ENCODE data around the gene SACM1L.

The SACM1L gene, protein sequence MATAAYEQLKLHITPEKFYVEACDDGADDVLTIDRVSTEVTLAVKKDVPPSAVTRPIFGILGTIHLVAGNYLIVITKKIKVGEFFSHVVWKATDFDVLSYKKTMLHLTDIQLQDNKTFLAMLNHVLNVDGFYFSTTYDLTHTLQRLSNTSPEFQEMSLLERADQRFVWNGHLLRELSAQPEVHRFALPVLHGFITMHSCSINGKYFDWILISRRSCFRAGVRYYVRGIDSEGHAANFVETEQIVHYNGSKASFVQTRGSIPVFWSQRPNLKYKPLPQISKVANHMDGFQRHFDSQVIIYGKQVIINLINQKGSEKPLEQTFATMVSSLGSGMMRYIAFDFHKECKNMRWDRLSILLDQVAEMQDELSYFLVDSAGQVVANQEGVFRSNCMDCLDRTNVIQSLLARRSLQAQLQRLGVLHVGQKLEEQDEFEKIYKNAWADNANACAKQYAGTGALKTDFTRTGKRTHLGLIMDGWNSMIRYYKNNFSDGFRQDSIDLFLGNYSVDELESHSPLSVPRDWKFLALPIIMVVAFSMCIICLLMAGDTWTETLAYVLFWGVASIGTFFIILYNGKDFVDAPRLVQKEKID

DNA sequence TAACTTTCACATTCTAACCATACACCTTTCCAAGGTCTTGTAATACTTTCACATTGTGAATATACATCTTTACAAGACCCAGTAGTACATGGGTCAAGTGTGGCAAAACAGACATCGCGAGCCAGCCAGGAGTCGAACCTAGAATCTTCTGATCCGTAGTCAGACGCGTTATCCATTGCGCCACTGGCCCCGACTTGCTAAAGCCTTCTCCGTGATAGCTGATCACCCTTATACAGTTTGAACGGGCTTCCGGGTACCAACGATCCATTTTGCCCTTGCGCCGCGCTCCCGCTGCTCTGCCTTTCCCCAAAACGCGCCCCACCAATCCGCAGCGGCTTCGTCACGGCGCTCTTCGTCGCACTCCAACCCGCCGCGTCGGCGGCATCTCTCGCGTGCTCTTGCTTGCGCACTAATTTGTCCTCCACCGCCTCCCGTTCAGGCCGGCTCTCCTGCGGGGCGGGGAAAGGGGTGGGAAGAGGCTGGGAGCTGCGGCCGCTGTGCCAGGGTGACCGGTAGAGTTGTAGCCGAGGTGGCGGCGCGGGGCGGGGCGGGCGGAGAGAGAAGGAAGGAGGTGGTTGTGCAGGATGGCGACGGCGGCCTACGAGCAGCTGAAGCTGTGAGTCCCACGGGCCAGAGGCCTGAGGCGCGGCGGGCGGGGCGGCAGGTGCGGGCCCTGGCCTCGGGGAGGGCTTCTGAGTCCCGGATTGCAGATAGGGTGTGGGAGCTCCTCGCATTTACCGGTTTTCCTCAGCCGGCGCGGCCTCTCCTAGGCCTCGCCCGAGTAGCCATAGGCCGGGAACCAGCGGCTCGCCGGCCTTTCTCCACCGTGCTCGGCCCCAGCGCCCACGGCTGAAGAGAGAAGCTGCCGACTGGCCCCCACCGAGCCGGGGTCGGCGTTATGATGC is at the start of gene SACM1L:
TSS of gene SACM1L (plus strand) at position 515 of the 905 bp plus-strand sequence. CDS start at position 585, 70 bp downstream.
- peak; percentile 100 for DNase-seq

DNA sequence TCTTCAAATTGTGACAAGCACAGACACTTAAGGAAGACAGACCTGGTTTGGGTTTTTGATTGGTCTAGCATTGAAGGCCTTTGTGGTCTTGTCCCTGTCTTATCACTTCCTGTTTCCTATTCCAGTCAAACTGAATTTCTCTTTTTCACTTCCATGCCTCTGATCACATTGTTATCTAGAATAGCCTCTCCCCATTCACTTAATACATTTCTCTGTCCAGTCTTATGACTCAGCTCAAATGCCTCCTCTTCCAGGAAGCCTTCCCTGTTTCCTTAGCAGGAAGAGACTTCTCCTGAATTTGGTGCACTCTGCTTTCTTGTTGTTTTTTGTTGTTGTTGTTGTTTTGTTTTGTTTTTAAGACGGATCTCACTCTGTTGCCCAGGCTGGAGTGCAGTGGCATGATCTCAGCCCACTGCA is 49.1 kb upstream of the SACM1L start:
- no peak for DNase-seq

DNA sequence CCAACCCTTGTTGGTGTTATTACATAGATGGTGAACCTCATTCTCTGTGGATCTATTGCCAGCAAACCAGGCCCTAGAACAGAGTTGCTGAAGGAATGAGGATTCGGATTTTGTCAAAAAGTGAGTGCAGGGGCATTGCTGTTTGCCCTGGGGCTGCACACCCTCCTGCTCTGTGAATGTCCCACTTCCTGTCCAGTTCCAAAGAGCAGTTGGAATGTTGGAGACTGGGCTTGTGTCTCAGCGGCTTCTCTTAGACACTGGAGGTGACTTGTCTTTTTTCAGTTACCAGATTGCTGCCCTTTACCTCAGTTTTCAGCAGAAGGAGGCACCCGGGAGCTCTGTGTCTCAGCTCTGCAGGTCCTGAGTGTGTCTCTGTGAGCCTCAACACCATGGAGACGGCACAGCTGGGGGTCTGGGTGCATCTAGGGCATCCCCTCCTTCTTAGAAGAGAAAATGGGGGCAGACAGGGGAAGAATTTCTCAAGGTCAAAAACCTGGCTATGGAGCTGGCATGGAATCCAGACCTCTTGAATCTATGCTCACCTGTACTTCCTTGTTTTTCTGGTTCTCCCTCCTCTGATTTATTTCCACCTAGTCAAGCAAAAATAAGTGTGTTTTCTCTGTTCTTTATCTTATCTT is 48.4 kb upstream of the SACM1L start:
- no peak for DNase-seq

DNA sequence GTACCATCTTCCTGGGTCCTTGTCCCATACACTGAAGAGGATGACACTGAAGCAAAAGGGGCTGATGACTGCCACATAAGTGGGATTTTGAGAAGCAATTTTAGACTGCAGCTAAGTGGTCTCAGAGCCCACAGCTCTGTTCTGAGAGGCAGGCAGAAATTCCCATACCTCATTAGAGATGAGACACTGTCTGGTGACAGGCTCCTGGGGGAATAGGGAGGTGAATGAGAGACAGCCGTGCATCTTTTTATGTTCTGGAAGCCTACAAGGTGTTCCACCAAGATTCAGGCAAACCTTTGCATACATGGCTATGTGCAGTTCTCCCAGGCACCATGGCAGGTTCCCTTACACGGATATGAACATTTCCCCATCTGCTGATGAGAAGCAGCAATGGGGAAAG is 47.4 kb upstream of the SACM1L start:
- no peak for DNase-seq

DNA sequence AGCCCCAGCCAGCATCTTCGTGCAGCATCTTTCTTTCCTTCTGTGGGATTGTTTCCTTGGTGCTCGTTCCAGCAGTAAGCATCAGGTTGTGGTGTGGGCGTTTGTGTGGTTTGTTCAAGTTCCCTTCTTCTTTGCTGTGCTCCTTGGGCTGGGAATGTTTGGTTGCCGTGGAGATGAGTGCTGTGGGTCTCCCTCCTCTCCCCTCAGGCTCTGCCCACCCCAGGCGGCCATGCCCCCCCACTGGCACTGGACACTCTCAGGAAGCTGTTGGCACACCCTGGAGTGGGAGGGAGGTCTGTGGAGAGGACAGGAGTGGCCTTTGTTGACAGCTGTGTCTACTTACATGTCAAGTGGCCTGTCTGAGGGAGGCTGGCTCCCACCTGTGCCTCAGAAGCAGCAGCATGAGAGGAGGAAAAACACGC is 46.5 kb upstream of the SACM1L start:
- DNase-seq, result no peak

DNA sequence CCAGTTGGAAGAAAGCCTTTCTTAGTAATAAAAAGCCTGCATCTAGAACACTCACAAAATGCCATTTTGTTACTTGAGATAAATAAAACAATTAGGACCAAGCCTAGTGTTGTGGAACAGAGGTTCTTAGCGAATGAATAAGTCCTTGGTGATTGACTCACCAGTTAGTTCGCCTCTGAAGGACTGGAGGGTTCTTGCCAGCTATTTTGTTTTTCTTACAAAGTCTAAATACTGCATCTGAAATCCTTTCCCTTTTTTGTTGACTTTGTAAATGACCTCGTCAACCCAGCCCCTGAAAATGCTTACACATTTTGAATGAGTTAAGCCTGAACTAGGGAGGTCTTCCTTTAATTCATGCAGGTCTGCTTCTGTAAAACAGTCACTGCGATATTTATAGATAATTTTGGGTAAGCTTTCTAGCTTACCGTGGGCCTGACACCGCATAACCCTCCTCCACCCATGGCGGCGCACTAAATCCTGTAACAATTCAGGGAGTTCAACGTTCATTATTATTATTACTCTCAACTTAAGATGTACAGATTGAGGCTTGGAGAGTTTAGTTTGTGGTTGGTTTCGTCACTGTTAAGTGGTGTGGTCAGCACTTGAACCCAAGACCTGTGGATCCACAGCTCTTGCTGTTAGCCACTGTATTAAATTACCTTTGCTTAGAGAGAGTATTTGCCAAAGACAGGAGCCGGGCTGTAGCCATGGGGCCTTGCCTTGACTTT is 45.0 kb upstream of the SACM1L start:
- no peak for DNase-seq

DNA sequence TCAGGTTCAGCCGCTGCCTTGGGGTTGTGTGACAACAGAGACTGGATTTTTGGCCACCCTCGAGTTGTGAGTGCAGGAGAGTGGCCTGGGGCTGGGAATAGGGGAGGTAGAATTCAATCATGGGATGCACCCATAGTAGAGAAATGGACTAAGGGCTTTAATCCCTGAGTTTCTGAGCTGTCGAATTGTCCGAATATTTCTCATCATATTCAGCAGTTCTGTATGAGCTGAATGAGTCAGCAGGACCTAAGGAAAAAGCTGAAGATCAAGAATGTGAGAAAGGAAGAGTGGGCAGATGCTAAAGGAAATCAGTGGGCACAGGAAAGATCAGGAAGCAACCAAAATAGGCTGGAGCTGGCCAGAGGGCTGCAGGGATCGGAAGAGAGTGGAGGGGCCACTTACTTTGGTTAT is 44.4 kb upstream of the SACM1L start:
- no peak for DNase-seq

DNA sequence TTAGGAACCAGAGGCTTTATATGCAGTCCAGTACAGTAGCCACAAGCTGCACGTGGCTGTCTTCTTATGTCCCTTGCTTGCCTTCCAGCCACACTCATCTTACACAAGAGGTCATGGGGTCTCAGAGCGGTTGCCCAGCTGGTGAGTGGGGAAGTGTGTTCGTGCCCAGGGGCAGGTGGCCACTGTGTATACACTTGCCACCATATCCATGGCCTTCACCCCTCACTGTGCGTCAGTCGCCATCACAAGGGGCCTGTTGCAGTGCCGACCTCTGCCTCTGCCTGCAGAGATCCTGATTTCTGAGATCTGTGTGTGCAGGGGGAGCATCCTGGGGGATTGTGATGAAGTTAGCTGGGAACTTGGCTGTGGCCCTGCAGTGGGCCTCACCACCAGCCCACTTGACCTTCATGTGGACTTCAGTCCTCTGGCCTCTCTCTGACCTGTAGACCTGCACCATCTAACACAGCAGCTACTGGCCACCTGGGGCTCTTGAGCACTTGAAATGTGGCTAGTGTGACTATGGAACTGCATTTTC is 43.1 kb upstream of the SACM1L start:
- no peak for DNase-seq

DNA sequence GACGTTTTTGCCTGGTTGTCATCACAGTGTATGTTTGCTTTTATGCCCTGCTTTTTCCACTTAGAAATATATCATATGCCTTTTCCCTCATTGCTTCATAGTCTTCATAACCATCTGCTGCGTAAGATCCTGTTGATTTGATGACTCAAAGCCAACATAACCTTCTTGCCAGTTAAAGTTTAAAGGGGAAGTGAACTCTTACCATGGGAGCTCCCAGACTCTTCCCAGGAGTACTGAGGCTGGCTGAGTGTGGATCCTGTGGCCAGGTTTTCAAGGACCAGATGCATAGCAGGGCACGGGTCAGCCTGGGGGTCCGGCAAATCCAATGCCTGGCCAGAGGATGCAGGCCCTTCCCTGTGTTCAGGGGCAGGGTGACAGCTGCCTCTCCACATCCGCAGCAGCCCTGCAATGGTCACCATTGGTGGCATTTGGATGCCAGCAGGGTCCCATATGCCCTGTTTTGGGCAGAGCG is 42.0 kb upstream of the SACM1L start:
- DNase-seq, result no peak

DNA sequence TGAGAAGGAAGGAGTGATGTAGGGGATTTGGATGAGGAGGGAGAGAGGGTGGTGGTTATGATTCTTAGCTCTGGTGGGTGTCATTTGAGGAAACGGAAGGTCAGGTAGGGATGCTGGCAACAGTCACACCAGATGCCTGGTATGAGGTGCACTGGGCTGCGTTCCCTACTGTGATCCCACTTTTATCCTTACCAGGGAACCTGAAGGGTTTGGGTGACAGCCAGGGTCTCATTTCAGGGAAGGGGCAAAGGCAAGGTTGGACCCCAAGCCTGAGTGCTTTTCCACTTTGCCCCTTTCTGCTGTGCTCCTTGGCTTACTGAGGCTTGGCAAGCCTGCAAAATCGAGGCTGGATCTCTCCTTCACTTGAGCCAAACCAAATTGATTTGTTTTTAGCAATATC is 36.0 kb upstream of the SACM1L start:
- no peak for DNase-seq

DNA sequence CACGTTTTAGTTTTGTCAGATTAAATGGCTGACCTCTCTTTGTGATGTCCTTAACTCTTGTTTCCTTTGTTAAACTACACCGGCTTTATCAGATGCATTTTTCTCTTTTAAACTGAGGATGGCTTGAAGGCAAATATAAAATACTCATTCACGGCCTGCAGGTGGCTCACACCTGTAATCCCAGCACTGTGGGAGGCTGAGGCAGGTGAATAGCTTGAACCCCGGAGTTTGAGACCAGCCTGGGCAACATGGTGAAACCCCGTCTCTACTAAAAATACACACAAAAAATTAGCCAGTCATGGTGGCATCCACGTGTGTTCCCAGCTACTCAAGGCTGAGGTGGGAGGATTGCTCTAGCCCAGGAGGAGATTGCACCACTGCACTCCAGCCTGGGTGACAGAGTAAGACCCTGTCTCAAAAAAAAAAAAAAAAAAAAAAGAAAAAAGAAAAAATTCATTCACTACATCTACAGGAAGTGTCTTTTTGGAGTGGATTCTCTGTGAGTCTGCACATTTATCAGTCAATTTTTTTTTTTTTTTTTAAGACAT is 34.7 kb upstream of the SACM1L start:
- DNase-seq, result no peak

DNA sequence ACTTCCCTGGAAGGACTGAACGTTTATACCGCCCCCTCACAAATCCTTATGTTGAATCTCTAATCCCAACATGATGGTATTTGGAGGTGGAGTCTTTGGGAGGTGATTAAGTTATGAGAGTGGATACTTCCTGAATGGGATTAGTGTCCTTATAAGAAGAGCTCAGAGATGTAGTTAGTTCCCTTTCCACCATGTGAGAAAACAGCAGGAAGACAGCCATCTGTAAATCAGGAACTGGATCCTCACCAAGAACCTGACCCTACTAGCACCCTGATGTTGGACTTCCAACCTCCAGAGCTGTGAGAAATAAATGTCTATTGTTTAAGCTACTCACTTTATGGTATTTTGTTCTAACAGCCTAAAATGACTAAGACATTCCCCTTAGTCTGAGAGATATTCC is 33.3 kb upstream of the SACM1L start:
- no peak for DNase-seq

DNA sequence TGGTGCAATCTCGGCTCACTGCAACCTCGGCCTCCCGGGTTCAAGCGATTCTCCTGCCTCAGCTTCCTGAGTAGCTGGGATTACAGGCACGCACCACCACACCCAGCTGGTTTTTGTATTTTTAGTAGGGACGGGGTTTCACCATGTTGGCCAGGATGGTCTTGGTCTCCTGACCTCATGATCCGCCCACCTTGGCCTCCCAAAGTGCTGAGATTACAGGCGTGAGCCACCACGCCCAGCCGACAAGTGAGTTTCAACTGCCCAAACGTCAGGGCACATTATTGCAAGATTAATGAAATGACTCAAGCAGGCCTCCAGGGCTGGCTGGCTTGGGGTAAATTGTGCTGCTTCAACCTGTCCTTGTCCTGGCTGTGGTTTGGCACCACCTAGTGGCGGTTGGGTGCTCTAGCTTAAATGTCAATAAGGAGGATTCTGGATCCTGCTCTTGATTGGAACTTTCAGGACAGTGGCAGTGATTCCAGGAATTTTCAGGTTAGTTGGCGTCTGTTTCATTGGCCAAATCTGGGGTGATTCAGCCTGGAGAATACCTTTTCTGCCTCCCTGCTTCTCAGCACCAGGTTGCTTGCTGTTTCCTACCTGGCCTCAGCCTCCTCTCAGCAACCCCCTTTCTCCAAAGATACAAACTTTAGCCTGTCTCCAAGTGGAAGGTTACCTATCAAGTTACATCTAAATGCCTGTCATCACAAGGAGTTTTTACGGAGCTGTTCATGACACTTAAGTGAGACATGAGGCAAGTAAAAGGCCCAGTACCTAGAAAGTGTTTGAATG is 32.4 kb upstream of the SACM1L start:
- peak; percentile 56 for DNase-seq

DNA sequence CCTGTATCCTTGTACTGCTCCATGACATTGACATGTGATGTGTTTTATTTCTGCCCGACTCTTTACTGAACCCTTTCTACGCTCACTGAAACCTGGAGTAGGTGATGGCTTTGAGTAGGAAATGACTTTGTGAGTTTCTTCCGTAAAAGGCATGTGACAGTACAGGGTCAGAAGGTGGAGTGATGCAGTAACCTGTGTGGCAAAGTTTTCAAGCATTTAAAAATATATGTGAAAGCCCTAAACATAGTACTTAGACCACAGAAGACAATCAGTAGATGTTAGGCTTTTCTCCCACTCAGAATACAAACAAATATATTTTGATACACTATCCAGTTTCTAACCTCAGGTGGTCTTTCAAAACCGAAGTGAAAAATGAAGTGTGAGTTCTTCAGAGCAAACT is 31.3 kb upstream of the SACM1L start:
- DNase-seq, result no peak

DNA sequence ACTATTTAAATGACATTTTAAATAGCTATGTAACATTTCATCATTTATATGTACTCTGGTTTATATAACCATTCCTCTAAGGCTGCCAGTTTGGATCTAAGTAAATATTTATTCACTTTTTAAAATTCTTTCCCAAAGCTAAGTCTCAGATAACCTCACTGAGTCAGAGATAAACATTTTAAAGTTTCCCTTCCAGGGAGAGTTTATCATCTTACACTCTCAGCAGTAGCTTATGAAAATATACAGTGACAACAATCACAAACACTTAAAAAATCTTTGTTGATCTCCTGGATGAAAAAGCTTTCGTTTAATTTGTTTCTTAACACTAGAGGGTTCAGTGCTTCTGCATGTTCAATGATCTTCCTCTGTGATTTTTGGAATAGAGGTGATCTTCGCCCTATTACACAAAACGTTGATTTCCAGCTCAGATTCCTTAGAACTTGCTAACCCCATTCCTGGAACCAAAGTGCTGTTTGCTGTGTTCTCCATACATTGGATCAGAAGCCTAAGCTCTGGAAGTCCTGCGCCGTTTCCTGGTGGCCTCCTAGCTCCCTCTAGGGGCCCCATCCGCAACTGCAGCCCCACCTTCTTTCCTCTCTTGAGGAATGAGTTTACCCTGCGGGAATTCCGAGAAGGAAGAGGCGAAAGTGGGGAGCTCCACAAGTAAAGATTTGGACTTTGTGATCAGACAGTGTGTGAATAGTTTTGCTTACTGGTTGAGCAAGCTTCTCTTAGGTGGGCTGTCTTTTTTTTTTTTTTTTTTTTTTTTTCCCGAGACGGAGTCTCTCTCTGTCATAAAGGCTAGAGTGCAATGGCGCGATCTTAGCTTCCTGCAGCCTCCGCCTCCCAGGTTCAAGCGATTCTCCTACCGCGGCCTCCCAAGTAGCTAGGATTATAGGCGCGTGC is 29.3 kb upstream of the SACM1L start:
- DNase-seq, result no peak

DNA sequence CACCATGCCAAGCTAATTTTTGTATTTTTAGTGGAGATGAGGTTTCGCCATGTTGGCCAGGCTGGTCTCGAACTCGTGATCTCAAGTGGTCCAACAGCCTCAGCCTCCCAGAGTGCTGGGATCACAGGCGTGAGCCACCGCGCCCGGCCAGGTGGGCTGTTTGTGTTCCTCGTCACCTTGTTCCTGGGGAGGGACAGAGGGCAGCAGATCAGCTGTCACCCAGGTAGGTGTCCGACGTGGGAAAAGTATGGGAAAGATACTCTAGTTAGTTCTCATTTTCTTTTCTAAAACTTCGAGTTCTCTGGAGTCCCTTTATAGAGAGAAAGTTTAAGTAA is 28.7 kb upstream of the SACM1L start:
- no peak for DNase-seq

DNA sequence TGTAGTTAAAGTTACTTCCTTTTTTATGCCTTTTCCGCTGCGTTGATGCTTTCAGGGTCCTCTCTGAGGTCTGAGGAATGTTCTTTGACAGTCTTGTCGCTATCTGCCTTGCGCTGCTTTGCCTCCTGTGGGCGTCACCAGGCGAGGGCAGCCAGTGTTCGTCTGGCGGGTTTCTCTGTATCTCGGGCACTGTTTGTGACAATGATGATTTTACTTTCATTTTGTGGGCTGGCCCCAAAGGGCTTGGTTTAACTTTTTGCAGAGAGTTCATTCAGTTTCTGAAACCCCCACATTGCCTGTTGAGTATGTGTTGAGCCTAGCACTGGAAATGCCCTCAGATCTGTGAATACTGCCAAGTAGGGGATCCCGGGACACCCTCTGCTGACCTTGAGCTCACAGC is 24.6 kb upstream of the SACM1L start:
- peak; percentile 43 for DNase-seq

DNA sequence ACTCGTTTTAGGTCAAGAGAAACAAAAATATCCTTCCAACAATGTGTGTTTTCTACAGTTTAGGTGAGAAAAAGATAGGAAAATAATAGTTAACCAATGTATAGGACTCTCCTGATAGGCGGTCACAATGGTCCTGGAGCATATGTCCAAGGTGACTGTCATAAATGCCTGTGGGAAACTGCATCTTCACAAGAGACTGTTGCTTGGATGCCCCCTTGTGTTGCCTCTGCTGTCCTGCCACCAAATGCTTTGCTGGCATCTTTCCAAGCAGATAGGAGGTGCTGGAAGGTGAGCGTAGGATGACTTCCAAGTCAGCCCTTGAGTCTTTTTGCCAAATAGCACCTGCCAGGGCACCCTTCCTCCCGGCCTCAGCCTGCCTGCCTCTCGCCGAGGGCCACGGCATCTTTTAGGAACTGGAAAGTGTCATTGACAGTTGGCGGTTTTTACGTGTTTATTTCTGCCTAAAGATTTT is 24.1 kb upstream of the SACM1L start:
- DNase-seq, result peak; percentile 31

DNA sequence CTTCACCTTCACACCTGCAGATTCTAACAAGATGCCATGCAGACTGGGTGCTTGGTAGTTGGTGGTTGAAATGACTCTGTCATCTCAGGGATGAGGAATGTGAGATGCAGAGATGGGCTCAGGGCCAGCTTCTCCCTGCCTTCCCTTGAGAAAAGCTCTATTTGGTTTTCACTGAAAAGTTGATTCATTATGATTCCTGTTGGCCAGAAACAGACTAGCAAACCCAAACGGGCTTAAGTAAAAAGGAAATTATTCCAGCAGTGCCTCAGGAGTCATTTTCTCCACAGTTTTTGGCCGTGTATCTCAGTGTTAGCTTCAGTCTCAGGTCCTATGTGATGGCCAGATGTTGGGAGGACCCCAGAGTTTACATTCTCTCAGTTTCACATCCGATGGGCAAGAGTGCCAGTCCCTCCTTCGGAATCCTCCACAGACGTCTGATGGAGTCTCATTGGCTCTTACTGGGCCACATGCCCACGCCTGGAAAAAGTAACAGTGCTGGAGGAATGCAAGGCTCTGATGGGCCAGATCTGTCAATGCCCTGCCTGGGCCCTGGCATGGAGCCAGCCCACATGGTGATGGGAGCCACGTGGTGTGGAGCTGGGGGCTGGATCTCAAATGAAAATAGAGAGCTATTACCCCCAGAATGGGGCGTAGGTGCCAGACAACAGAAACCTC is 22.3 kb upstream of the SACM1L start:
- DNase-seq, result no peak
